Measurements from ENCODE around the gene UHMK1. TPM values are rescaled to one million over a fixed set of nuclear protein-coding genes. Genes with fewer than 3 reads are reported as not detected.
A peak's percentile ranks its signal among the peaks of the same experiment; 100 is the strongest.

The UHMK1 gene
- polyA plus RNA-seq, 3 donors: 6.9 to 23.8 (median 20.2) TPM

DNA sequence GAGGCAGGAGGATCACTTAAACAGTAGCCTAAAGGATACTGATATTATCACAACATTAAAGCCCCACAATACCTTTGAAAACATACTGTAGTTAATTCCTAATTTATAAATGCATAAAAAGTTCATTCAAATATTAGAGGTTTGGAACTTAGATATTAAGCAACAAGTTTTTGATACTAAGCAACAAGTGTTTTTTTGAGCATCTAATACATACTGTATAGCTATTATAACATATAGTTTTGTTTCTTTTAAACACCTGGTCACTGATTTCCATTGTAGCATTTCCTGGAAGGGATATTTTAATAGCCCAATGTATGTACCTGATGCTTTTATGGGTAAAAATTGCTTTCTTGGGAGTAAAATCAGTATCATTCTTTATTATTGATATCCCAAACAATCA lies 4.5 kb downstream of the UHMK1 start:
- no peak overlapping the region for H3K27ac ChIP-seq (ENCODE audit: low read depth, low read length)

- WGBS, 3 donors: 97 to 98% (median 97%) methylated on average over 5 of the region's 5 CpGs
- H3K27ac ChIP-seq (ENCODE audit: low read depth, low read length): no peak overlapping the region
Observed at GRCh38 chr1:162502928-162503327, 5.3 kb downstream of the UHMK1 start.

GRCh38 chr1:162527314-162527713 lies 29.7 kb downstream of the UHMK1 start:
- no peak overlapping the region for H3K27ac ChIP-seq (ENCODE audit: low read depth, low read length)

DNA sequence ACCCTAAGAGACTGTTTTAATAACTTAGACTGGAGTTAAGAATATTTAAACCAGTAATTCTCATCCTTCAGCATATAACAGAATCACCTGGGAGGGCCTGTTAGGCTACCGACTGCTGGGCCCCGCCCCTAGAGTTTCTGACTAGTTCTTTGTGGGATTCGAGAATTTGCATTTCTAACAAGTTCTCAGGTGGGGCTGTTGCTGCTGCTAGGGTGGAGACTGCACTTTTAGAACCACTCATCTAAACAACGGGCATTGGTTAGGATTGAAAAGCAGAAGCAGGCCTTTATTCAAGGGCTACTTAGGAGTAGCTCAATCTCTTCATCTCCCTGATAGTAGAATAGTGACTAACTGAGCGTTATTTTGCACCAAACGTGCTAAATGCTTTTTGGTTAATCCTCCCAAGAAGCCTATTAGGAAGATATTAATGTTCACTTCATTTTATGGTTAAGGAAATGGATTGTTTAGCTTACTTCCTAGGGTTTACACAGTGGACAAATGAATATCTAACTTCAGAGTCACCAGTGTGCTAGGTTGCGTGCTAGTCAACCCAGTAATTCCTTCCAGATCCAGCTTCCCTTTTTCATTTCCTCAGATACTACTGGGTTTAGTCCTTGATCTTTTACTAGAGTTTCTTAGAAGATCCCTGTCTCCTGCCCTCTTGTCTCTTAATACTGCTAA lies 32.8 kb downstream of the UHMK1 start:
- no peak overlapping the region for H3K27ac ChIP-seq (ENCODE audit: low read depth, low read length)
- WGBS, 3 donors: 77 to 79% (median 78%) methylated on average over 7 of the region's 7 CpGs

DNA sequence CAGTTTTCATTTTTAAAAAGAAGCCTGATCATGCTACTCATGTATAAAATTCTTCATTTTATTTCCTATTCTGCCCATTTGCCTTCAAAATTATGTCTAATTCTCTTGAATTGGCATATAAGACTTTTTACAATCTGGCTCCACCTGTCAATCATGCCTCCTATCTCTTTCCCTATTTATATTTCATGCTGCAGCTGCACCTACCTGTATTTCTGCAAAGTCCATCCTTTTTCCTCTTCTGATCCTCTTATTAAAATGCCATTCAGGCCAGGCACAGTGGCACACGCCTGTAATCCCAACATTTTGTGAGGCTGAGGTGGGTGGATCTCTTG lies 33.3 kb downstream of the UHMK1 start:
- H3K27ac ChIP-seq (ENCODE audit: low read depth, low read length): no peak overlapping the region
- 98 to 100% (median 100%) methylated on average over 1 of the region's 1 CpG for WGBS, 3 donors

GRCh38 chr1:162535501-162535900 lies 37.9 kb downstream of the UHMK1 start:
- WGBS, 3 donors: 48 to 69% (median 63%) methylated on average over 1 of the region's 1 CpG

GRCh38 chr1:162536511-162536910 lies 38.9 kb downstream of the UHMK1 start:
- H3K27ac ChIP-seq (ENCODE audit: low read depth, low read length): no peak overlapping the region
- WGBS, 3 donors: 92 to 93% (median 93%) methylated on average over 2 of the region's 2 CpGs

More at GRCh38 chr1:162535501-162535900, 37.9 kb downstream of the UHMK1 start:
- no peak overlapping the region for H3K27ac ChIP-seq (ENCODE audit: low read depth, low read length)

GRCh38 chr1:162537216-162537615 lies 39.6 kb downstream of the UHMK1 start:
- WGBS, 3 donors: 72 to 83% (median 80%) methylated on average over 2 of the region's 2 CpGs
- H3K27ac ChIP-seq (ENCODE audit: low read depth, low read length): no peak overlapping the region

- no peak overlapping the region for H3K27ac ChIP-seq (ENCODE audit: low read depth, low read length)
- 79 to 90% (median 90%) methylated on average over 1 of the region's 1 CpG for WGBS, 3 donors
Observed at GRCh38 chr1:162538815-162539431, 41.3 kb downstream of the UHMK1 start.

DNA sequence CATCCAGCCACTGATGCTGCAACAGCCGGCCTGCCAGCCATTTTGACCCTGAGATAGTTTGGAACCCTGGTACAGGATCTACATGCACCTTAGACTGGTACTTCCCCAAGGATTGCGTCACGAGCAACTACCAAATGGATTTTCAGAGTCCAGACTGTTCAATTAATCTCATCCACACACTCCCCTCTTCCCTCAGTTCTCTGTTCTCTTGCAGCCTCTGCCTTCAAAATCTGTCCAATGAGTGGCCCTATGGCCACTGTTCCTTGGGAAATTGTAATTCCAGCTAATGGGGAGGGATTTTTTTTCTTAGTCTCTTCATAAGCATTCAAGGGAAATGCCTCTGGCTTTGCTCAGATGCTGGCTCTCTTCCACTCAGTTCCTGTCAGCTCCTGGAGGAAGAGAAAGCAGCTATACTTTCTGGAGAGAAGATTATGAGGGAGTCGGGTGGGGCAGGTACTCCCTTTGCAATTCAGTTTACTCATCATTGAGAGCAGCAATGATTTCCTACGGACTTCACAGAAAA lies 44.1 kb downstream of the UHMK1 start:
- H3K27ac ChIP-seq (ENCODE audit: low read depth, low read length): no peak overlapping the region
- 47 to 69% (median 52%) methylated on average over 5 of the region's 5 CpGs for WGBS, 3 donors

DNA sequence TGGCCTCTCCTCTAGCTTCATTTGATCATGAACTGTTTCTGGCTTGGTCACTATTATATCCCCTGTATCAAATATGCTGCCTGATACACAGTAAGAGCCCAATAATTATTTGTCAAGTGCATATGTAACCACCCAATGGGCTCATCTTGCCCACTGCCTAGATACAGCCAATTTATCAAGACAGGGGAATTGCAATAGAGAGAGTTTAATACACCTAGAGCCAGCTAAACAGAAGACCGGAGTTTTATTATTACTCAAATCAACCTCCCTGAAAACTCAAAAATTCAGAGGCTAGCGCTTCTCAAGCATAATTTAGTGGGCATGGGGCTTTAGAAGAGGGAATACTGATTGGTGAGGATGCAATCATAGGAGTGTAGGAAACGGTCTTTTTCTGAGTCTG lies 45.6 kb downstream of the UHMK1 start:
- no peak overlapping the region for H3K27ac ChIP-seq (ENCODE audit: low read depth, low read length)
- WGBS, 3 donors: 86 to 99% (median 95%) methylated on average over 3 of the region's 3 CpGs

- WGBS, 3 donors: 61 to 81% (median 64%) methylated on average over 4 of the region's 4 CpGs
- H3K27ac ChIP-seq (ENCODE audit: low read depth, low read length): no peak overlapping the region
Observed at GRCh38 chr1:162548170-162548569, 50.6 kb downstream of the UHMK1 start.

DNA sequence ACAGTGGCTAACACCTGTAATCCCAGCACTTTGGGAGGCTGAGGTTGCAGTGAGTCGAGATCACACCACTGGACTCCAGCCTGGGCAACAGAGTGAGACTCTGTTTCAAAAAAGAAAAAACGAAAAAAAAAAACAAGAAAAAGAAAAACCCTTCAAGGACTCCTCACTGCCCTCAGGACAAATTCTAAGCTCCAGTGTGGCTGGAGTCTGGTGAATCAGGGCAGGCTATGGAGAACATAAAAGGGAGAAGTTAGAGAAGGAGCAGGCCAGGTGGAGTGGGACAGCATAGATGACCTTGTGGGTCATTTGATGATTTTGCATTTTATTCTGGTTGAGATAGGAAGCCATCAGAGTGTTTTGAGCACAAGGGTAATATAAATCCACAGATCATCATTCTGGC lies 51.4 kb downstream of the UHMK1 start:
- WGBS, 3 donors: 75 to 89% (median 81%) methylated on average over 2 of the region's 2 CpGs
- H3K27ac ChIP-seq (ENCODE audit: low read depth, low read length): no peak overlapping the region

DNA sequence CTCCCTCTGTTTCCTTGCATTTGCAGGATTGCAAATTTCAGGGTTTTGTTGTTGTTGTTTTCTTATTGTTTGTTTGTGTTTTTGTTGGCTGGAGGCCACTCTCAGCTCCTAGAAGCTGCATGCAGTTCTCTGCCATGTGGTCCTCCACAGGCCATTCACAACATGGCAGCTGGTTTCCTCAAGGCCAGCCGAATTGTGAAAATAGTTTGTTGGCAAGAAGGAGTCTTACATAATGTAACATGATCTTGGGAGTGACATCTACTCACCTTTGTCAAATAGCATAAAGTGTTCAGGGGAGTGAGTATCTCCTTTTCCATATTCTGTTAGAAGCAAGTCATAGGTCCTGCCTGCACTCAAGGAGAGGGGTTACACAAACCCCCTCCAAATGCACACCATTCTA lies 53.3 kb downstream of the UHMK1 start:
- 32 to 52% (median 52%) methylated on average over 1 of the region's 1 CpG for WGBS, 3 donors
- H3K27ac ChIP-seq (ENCODE audit: low read depth, low read length): no peak overlapping the region

DNA sequence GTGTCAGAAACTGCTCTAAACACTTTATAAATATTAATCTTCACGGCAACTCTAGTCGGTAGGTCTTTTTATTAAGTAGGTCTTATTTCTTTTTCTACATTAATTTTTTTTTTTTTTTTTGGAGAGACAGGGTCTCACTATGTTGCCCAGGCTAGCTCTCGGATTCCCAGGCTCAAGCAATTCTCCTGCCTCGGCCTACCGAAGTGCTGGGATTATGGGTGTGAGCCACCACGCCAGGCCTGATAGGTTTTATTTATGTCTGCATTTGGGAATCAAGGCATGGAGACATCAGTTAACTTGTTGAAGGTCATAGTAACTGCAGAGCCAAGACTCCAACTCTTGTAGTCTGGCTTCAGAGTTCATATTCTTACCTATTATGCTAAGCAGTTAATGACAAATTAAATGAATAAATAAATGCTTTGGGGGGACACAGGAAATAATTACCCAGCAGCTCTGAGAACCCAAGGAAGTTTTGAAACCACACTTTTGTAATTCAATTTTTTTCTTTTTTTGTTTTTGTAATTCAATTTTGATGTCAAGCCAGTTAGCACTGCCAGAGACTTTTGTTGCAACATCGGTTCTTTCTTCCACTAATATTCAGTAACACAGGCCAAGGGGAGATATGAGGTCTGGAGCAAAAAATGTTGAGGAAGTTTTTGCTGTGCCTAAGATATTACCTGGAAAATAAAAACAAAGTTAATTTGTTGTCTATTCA lies 54.5 kb downstream of the UHMK1 start:
- 57 to 81% (median 58%) methylated on average over 7 of the region's 7 CpGs for WGBS, 3 donors
- no peak overlapping the region for H3K27ac ChIP-seq (ENCODE audit: low read depth, low read length)

DNA sequence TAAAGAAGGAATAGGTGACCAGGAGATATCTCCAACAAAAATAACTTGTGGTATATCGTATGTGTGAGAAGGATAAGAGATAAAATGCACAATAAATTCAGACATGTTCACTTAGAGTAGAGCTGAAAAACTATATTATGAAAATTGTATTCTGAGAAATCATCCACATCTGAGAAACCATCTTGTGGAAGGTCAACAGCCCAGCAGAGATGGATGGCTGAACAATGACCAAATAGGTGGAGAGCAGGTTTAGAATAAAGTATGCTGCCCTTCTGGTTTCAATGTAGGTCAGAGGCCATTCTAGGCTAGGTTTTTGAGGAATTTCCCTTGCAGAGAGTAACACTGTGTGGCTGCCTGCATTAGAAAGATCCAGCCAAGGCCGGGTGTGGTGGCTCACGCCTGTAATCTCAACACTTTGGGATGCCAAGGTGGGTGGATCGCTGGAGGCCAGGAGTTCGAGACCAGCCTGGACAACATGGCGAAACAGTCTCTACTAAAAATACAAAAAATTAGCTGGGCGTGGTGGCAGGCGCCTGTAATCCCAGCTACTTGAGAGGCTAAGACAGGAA lies 55.1 kb downstream of the UHMK1 start:
- 70 to 90% (median 80%) methylated on average over 8 of the region's 8 CpGs for WGBS, 3 donors
- H3K27ac ChIP-seq (ENCODE audit: low read depth, low read length): no peak overlapping the region

DNA sequence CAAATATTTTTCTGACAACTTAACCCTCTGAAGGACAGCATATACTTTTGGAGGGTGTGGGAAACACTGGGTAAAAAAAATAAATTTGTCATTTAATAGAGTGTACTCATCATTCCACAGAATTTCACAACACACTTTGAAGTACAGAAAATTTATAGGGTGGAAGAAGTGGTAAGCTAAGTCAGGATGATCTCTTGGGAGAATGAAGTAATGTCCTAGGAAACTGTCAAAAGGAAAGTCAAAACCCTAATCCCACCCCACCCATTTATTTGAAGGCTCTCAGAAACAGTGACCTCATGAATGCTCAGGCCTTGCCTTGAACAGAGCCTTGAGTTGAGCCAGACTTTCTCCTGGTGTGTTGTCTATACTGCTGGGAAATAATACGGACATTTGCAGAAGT lies 56.6 kb downstream of the UHMK1 start:
- H3K27ac ChIP-seq (ENCODE audit: low read depth, low read length): no peak overlapping the region
- whole genome bisulfite sequencing, 3 donors: 55 to 74% (median 64%) methylated on average over 1 of the region's 1 CpG

DNA sequence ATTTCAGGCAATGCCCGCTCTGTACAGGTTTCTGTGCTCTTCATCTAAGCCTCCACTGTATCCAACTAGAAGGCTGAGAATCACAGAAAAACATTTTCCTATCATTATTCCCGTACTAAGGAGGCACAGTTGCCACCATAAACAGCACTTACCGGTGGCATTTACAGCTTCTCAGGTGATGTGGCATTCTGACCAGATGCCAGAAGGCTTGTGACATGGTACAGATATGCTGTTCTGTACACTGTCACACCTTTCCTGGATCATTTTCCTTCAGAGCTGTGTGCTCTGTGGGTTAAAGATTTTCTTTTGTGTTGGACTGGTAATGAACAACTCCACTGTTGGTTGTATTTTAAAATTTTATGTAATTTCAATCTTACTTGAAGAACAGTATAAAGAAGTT lies 59.9 kb downstream of the UHMK1 start:
- H3K27ac ChIP-seq (ENCODE audit: low read depth, low read length): no peak overlapping the region
- 64 to 89% (median 85%) methylated on average over 3 of the region's 3 CpGs for WGBS, 3 donors

DNA sequence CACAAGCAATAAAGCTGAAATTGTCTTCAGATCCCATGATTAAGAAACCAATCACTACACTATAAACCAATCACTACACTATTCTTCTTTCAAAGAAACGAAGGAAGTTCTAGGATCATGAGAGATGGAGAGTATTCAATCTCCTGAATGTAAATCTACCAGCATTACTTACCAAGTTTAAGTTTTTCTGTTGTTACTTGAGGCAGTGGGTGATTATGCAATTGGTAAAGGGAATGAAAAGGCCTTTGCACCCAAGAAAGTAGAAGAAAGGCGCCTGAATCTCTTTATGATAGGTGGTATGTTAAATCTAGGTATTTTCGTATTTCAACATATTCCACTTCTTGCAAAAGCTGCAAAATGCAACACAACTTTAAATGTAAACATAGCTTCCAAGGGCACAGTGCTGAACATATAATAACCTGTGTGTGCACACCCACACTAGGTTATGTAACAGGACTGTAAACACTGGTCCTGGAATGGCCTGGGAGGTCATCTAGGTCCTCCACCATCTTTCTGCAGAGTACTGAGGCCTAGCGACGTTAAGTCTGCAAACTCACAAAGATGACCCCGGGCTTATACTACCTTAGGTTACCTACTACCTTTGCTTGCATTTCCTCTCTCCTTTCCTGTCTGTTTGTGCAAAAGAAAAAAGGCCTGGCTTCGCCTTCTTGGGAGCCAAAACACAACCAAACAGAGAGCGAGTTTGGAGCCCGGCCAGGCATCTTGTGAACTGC lies 62.9 kb downstream of the UHMK1 start:
- WGBS, 3 donors: 23 to 51% (median 44%) methylated on average over 9 of the region's 9 CpGs
- H3K27ac ChIP-seq (ENCODE audit: low read depth, low read length): peak overlapping the region; percentile 93

All from adipose tissue (tissue), 3 donors.